ENCODE data around the gene THBS2. TPM values are rescaled to one million over a fixed set of nuclear protein-coding genes. Genes with fewer than 3 reads are reported as not detected.

THBS2 gene
- polyA plus RNA-seq, 4 donors, result 0.45 to 7.9 (median 2.8) TPM

- H3K4me3 ChIP-seq (ENCODE audit: low read depth in 1 of 3, low read length in 3 of 3), result no peak overlapping the region
- no peaks in the 10 kb centered on the region for H3K9me3 ChIP-seq (ENCODE audit: control insufficient read depth in 2 of 2, insufficient read depth in 1 of 2, low read depth in 1 of 2, low read length in 1 of 2)
- H3K27me3 ChIP-seq (ENCODE audit: control insufficient read depth in 3 of 3, insufficient read depth in 3 of 3, low read length in 3 of 3), result no peaks in the 10 kb centered on the region
- FAIRE-seq (no peak), DNase-seq (peak in 1 of 2 donors; percentile 9)
- H3K36me3 ChIP-seq (ENCODE audit: control insufficient read depth in 3 of 3, insufficient read depth in 2 of 3, low read depth in 1 of 3, low read length in 3 of 3), result no peaks in the 10 kb centered on the region
- WGBS, 3 donors, result 73 to 81% (median 76%) methylated on average over 11 of the region's 11 CpGs
- H3K27ac ChIP-seq (ENCODE audit: low read depth in 1 of 3, low read length in 2 of 3), result peak overlapping the region in 1 of 3 donors; percentile 13
- H3K4me1 ChIP-seq (ENCODE audit: control insufficient read depth in 3 of 3, insufficient read depth in 2 of 3, low read depth in 1 of 3, low read length in 2 of 3), result peaks cover 0 to 3% (median 0%) of the 10 kb centered on the region in 3 donors
Measured at GRCh38 chr6:169292338-169293124, 38.9 kb upstream of the THBS2 start.

GRCh38 chr6:169291646-169292337 is 38.1 kb upstream of the THBS2 start:
- H3K9me3 ChIP-seq (ENCODE audit: control insufficient read depth in 2 of 2, insufficient read depth in 1 of 2, low read depth in 1 of 2, low read length in 1 of 2), result no peaks in the 10 kb centered on the region
- H3K4me3 ChIP-seq (ENCODE audit: low read depth in 1 of 3, low read length in 3 of 3), result no peak overlapping the region
- no peak overlapping the region for H3K27ac ChIP-seq (ENCODE audit: low read depth in 1 of 3, low read length in 2 of 3)
- FAIRE-seq, result no peak
- no peak for DNase-seq
- WGBS, 3 donors, result 84 to 87% (median 85%) methylated on average over 14 of the region's 14 CpGs
- no peaks in the 10 kb centered on the region for H3K27me3 ChIP-seq (ENCODE audit: control insufficient read depth in 3 of 3, insufficient read depth in 3 of 3, low read length in 3 of 3)
- peaks cover 0 to 3% (median 0%) of the 10 kb centered on the region in 3 donors for H3K4me1 ChIP-seq (ENCODE audit: control insufficient read depth in 3 of 3, insufficient read depth in 2 of 3, low read depth in 1 of 3, low read length in 2 of 3)
- no peaks in the 10 kb centered on the region for H3K36me3 ChIP-seq (ENCODE audit: control insufficient read depth in 3 of 3, insufficient read depth in 2 of 3, low read depth in 1 of 3, low read length in 3 of 3)

- WGBS, 3 donors, result 89 to 91% (median 90%) methylated on average over 9 of the region's 9 CpGs
- Histone ChIP-seq H3K9me3 (ENCODE audit: control insufficient read depth in 2 of 2, insufficient read depth in 1 of 2, low read depth in 1 of 2, low read length in 1 of 2) (no peaks in the 10 kb centered on the region), H3K4me3 (ENCODE audit: low read depth in 1 of 3, low read length in 3 of 3) (no peak overlapping the region), H3K27ac (ENCODE audit: low read depth in 1 of 3, low read length in 2 of 3) (no peak overlapping the region), H3K27me3 (ENCODE audit: control insufficient read depth in 3 of 3, insufficient read depth in 3 of 3, low read length in 3 of 3) (no peaks in the 10 kb centered on the region), H3K4me1 (ENCODE audit: control insufficient read depth in 3 of 3, insufficient read depth in 2 of 3, low read depth in 1 of 3, low read length in 2 of 3) (peaks cover 0 to 3% (median 0%) of the 10 kb centered on the region in 3 donors), H3K36me3 (ENCODE audit: control insufficient read depth in 3 of 3, insufficient read depth in 2 of 3, low read depth in 1 of 3, low read length in 3 of 3) (no peaks in the 10 kb centered on the region)
- no peak for DNase-seq
- FAIRE-seq, result no peak
Measured at GRCh38 chr6:169291148-169291547, 37.5 kb upstream of the THBS2 start.

GRCh38 chr6:169289619-169290339 is 36.1 kb upstream of the THBS2 start:
- peak in 1 of 2 donors; percentile 11 for DNase-seq
- no peaks in the 10 kb centered on the region for H3K27me3 ChIP-seq (ENCODE audit: control insufficient read depth in 3 of 3, insufficient read depth in 3 of 3, low read length in 3 of 3)
- no peaks in the 10 kb centered on the region for H3K9me3 ChIP-seq (ENCODE audit: control insufficient read depth in 2 of 2, insufficient read depth in 1 of 2, low read depth in 1 of 2, low read length in 1 of 2)
- no peak for FAIRE-seq
- H3K27ac ChIP-seq (ENCODE audit: low read depth in 1 of 3, low read length in 2 of 3), result no peak overlapping the region
- no peaks in the 10 kb centered on the region for H3K36me3 ChIP-seq (ENCODE audit: control insufficient read depth in 3 of 3, insufficient read depth in 2 of 3, low read depth in 1 of 3, low read length in 3 of 3)
- H3K4me3 ChIP-seq (ENCODE audit: low read depth in 1 of 3, low read length in 3 of 3), result no peak overlapping the region
- 34 to 62% (median 50%) methylated on average over 18 of the region's 18 CpGs for WGBS, 3 donors
- peaks cover 0 to 3% (median 0%) of the 10 kb centered on the region in 3 donors for H3K4me1 ChIP-seq (ENCODE audit: control insufficient read depth in 3 of 3, insufficient read depth in 2 of 3, low read depth in 1 of 3, low read length in 2 of 3)

- FAIRE-seq, result no peak
- Histone ChIP-seq H3K4me1 (ENCODE audit: control insufficient read depth in 3 of 3, insufficient read depth in 2 of 3, low read depth in 1 of 3, low read length in 2 of 3) (peaks cover 0 to 3% (median 0%) of the 10 kb centered on the region in 3 donors), H3K27me3 (ENCODE audit: control insufficient read depth in 3 of 3, insufficient read depth in 3 of 3, low read length in 3 of 3) (no peaks in the 10 kb centered on the region), H3K4me3 (ENCODE audit: low read depth in 1 of 3, low read length in 3 of 3) (no peak overlapping the region), H3K27ac (ENCODE audit: low read depth in 1 of 3, low read length in 2 of 3) (no peak overlapping the region), H3K9me3 (ENCODE audit: control insufficient read depth in 2 of 2, insufficient read depth in 1 of 2, low read depth in 1 of 2, low read length in 1 of 2) (no peaks in the 10 kb centered on the region), H3K36me3 (ENCODE audit: control insufficient read depth in 3 of 3, insufficient read depth in 2 of 3, low read depth in 1 of 3, low read length in 3 of 3) (no peaks in the 10 kb centered on the region)
- 78 to 91% (median 87%) methylated on average over 5 of the region's 5 CpGs for WGBS, 3 donors
- no peak for DNase-seq
Measured at GRCh38 chr6:169289257-169289618, 35.6 kb upstream of the THBS2 start.

- no peak for FAIRE-seq
- no peaks in the 10 kb centered on the region for H3K27me3 ChIP-seq (ENCODE audit: control insufficient read depth in 3 of 3, insufficient read depth in 3 of 3, low read length in 3 of 3)
- no peak overlapping the region for H3K27ac ChIP-seq (ENCODE audit: low read depth in 1 of 3, low read length in 2 of 3)
- H3K36me3 ChIP-seq (ENCODE audit: control insufficient read depth in 3 of 3, insufficient read depth in 2 of 3, low read depth in 1 of 3, low read length in 3 of 3), result no peaks in the 10 kb centered on the region
- H3K4me3 ChIP-seq (ENCODE audit: low read depth in 1 of 3, low read length in 3 of 3), result no peak overlapping the region
- peaks cover 0 to 3% (median 0%) of the 10 kb centered on the region in 3 donors for H3K4me1 ChIP-seq (ENCODE audit: control insufficient read depth in 3 of 3, insufficient read depth in 2 of 3, low read depth in 1 of 3, low read length in 2 of 3)
- no peak for DNase-seq
- WGBS, 3 donors, result 86 to 93% (median 93%) methylated on average over 10 of the region's 10 CpGs
- no peaks in the 10 kb centered on the region for H3K9me3 ChIP-seq (ENCODE audit: control insufficient read depth in 2 of 2, insufficient read depth in 1 of 2, low read depth in 1 of 2, low read length in 1 of 2)
Measured at GRCh38 chr6:169288591-169288990, 34.9 kb upstream of the THBS2 start.

- Histone ChIP-seq H3K27ac (ENCODE audit: low read depth in 1 of 3, low read length in 2 of 3) (no peak overlapping the region), H3K4me3 (ENCODE audit: low read depth in 1 of 3, low read length in 3 of 3) (no peak overlapping the region), H3K4me1 (ENCODE audit: control insufficient read depth in 3 of 3, insufficient read depth in 2 of 3, low read depth in 1 of 3, low read length in 2 of 3) (peaks cover 0 to 3% (median 0%) of the 10 kb centered on the region in 3 donors), H3K27me3 (ENCODE audit: control insufficient read depth in 3 of 3, insufficient read depth in 3 of 3, low read length in 3 of 3) (no peaks in the 10 kb centered on the region), H3K36me3 (ENCODE audit: control insufficient read depth in 3 of 3, insufficient read depth in 2 of 3, low read depth in 1 of 3, low read length in 3 of 3) (no peaks in the 10 kb centered on the region), H3K9me3 (ENCODE audit: control insufficient read depth in 2 of 2, insufficient read depth in 1 of 2, low read depth in 1 of 2, low read length in 1 of 2) (no peaks in the 10 kb centered on the region)
- DNase-seq (no peak), FAIRE-seq (no peak)
- WGBS, 3 donors, result 73 to 75% (median 73%) methylated on average over 5 to 6 of the region's 6 CpGs
Measured at GRCh38 chr6:169287675-169288074, 34.0 kb upstream of the THBS2 start.

- no peaks in the 10 kb centered on the region for H3K4me1 ChIP-seq (ENCODE audit: control insufficient read depth in 3 of 3, insufficient read depth in 2 of 3, low read depth in 1 of 3, low read length in 2 of 3)
- 87 to 89% (median 88%) methylated on average over 7 of the region's 7 CpGs for WGBS, 3 donors
- no peak overlapping the region for H3K4me3 ChIP-seq (ENCODE audit: low read depth in 1 of 3, low read length in 3 of 3)
- no peaks in the 10 kb centered on the region for H3K9me3 ChIP-seq (ENCODE audit: control insufficient read depth in 2 of 2, insufficient read depth in 1 of 2, low read depth in 1 of 2, low read length in 1 of 2)
- DNase-seq (no peak), FAIRE-seq (no peak)
- H3K27me3 ChIP-seq (ENCODE audit: control insufficient read depth in 3 of 3, insufficient read depth in 3 of 3, low read length in 3 of 3), result no peaks in the 10 kb centered on the region
- no peak overlapping the region for H3K27ac ChIP-seq (ENCODE audit: low read depth in 1 of 3, low read length in 2 of 3)
- H3K36me3 ChIP-seq (ENCODE audit: control insufficient read depth in 3 of 3, insufficient read depth in 2 of 3, low read depth in 1 of 3, low read length in 3 of 3), result no peaks in the 10 kb centered on the region
Measured at GRCh38 chr6:169286961-169287360, 33.3 kb upstream of the THBS2 start.

Data from small intestine (tissue), 7 donors.